Measurements from ENCODE around the gene SLC25A24.

SLC25A24 gene

DNA sequence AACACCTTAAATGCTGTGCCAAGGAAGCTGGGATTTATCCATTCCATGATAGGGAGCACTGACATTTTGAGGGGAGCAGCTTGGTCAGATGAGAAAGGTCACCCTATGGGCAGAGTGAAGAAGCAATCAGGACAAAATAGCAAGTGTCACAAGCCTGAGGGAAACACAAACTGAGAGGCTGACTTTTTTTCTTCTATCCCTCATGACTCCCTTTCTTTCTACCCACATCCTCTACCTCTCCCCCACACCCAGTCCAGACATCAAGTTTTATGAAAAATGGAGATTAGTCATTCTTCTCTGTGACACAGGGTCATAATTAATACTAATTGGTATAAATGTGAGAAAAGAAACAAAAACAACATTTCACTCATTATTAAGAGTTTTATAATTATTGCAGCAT lies 103.1 kb downstream of the SLC25A24 start:
- DNase-seq (ENCODE audit: low spot score) = no peak

DNA sequence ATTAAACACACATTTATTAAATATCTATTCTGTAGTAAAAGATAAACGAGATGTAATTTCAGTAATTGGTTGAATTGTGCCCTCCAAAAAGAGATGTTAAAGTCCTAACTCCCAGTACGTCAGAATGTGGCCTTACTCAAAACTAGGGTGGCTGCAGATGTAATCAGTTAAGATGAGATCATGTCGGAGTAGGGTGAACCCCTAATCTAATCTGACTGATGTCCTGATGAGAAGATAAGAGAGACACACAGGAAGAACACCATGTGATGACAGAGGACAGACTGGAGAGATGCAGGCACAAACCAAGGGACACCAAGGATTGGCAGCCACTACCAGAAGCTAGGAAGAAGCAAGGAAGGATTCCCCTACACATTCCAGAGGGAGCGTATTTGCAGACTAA lies 104.1 kb downstream of the SLC25A24 start:
- DNase-seq (ENCODE audit: low spot score) = no peak

DNA sequence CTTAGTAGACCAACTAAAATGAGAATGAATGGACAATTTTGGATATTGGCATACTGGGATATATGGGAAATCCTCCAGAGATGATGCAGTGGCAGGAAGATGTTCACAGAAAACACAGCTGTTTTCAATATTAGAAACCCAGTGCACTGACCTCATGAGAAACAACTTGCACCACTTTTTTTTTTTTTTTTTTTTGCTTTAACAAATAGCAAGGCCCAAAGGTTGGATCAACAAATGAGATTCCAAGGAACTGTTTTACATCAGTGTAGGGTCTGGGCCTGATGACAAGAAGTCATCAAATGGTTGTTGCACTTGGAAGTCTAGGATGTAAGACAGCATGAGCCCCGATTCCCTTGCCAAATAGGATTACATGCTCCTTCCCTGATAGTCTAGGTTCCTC lies 110.7 kb downstream of the SLC25A24 start:
- DNase-seq (ENCODE audit: low spot score) = no peak

DNA sequence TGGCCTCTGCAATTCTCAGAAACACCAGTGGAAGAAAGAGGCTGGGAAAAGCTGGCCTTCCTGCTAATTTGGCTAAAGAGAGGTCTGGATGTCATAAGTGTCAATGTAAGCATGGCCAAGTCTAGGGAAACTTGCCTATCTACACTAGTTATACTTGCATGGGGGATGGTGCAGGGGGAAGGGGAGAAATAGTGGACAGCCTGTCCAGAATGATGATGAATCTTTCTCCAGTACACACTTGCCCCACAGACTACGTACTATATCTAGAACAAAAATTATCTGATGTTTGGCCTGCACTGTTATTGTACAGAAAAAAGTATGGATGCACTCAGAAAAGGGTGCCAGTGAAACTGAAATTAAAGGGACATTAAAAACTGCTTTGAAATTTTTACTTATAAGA lies 114.5 kb downstream of the SLC25A24 start:
- DNase-seq (ENCODE audit: low spot score) = no peak

DNA sequence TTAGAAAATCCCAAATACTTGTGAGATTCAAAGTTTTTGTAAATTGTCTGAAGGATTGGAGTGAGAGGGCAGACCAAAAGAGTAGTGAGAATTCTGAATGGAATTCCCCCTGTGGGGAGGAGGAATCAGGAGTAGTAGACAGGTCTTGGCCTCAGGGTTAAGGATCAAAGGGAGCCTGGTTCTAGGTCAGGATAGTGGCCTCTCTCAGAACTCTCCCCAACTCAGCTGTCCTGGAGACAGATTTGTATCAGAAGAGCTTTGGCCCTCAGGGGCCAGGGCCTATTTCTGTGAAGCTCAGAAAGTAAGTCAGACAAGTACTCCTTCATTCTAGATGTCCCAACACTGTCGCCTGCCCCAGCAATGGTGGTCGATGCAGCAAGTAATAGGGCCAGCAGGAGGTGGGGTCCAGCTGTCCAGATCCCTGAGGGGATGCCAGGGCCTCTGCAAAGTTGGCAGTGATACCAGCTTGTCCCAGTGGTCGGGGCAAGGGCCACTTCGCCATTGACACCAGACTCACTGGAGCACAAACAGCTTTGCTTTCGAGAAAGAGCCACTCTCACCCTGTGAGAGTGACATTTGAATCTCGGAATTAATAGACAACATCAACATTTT lies 115.2 kb downstream of the SLC25A24 start:
- DNase-seq (ENCODE audit: low spot score) = no peak

All from D341Med (cell line).